ENCODE data around the gene PITPNM3. TPM values are rescaled to one million over a fixed set of nuclear protein-coding genes. Genes with fewer than 3 reads are reported as not detected.

Gene PITPNM3
- total RNA-seq, 1 donor from 2014 or later: 0.77 TPM

DNA sequence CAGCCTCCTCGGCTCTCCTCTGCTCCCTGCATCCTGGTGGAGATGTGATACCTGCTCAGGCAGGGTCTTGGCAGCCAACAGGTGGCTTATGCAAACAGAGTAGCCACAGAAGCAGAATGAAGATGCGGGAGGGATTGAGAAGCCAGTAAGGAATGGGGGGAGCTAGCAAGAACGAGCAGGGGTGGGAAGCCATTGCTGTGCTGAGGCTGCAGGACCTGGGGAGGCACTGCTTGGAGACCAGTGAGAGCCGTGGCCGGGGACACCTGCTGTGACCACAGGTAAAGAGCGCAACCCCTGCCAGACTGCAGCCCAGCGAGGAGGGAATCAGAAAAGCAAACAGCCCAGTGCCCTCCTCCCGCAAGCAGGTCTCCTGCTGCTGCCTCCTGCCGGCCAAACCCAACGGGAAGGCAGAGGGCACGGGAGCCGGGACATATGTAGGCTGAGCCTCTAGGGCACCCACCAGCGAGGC, 136.1 kb downstream of the PITPNM3 start:
- intact Hi-C loops (cut with micrococcal nuclease): loop anchor here (5.0 kb wide), 1 partner anchor 1173 kb away; no protein-coding TSS in a partner anchor

DNA sequence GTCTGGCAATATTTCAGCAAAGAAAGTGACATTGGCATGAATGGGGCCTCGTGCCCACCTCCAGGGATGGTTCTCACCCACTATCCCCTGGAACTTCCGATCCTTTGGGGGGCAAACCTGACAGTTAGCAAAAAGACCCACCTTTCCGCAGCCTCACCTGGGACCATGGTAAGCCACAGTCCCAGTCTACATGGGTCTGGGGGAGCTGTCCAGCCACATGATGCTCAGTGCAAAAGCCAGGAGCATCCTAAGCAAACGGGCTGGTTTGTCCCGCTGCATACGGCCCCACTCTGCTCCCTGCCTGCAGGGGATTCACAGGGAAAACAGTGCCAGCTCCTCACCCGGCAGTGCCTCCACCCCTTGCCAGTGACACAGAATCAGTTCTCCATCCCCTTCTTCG, 140.7 kb downstream of the PITPNM3 start:
- intact Hi-C loops (cut with micrococcal nuclease): no loop called here

DNA sequence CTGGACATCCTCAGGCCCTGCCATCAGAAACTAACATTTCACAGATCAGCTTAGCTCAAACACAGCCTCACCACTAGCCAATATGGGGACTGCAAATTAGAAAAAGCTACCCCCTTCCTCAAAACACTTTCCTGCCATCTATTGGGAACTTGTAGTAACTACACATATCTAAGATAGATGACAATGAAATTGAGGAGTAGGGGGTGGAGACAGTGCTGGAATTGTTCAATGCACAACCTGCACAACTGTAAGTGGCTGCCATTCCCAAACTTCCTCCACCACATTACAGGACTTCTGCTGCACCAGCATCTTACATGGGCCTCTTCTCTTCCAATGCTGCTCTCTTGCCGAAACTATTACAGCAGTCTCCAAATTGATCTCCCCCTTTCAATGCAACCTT, 143.3 kb downstream of the PITPNM3 start:
- intact Hi-C loops (cut with micrococcal nuclease): loop anchor here (2.0 kb wide), 1 partner anchor 826 kb away; no protein-coding TSS in a partner anchor

DNA sequence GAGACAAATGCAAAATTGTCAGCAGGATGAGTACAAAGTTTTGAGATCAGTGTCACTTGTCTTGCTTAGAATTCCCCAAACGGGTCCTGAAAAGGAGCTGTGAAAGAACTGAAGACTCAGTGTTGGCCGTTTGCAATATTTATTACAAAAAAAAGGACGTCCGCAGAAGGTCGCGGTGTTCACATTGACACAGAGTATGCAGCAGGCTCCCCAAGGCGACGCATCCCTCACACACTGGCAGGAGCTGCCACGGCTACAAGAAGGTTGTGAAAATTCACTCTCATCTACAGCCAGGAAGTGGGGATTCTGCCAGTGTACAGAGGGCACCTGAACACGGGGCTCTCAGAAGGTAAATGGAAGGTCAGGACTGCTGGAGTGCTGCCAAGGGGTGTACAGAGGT, 147.6 kb downstream of the PITPNM3 start:
- intact Hi-C loops (cut with micrococcal nuclease): no loop called here

DNA sequence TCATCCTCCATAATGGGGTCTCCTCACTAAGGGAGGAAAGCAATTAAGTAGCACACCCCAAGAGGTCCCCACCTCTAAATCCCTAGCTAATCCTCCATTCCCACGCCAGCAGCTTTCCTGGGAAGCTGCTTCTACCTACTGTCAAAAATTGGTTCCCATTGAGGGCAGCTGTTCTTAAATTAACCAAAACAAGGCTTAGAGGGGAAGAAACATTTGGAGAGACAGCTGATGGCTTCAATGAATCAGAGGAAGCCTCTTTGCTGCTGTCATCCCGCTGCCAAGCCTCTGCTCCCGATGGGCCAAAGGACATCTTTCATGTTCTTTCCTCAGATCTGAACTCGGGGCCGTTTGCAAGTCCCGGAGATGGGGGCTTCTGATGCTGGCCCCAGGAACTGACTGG, 148.1 kb downstream of the PITPNM3 start:
- intact Hi-C loops (cut with micrococcal nuclease): no loop called here

DNA sequence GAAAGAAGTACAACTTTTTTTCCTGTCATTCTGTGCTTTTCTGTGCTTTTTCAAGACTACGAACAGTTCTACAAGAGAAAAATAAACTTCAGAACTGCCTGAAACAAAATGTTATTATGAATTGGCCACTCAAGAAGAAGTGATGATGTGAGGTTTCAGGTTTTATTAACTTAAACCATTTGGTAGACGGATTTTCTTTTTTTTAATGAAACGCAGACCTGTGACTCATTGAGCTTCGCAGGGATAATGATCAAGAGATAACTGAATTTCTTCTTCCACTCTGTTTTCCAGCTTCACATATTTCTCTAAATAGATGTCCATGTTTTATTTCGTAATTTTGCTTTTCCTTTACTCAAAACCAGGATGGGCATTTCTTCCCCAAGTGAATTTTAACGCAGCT, 154.1 kb downstream of the PITPNM3 start:
- intact Hi-C loops (cut with micrococcal nuclease): no loop called here

Other genes starting within 250 kb of the PITPNM3 start
- gene AIPL1, start 121.4 kb downstream of the PITPNM3 start, total RNA-seq: not detected in 2 replicates
- 20.5 and 24.9 TPM in 2 replicates for gene PIMREG, start 112.1 kb downstream of the PITPNM3 start, total RNA-seq
- 16.5 and 19.1 TPM in 2 replicates for gene KIAA0753, start 84.2 kb upstream of the PITPNM3 start, total RNA-seq
- gene TXNDC17, start 84.5 kb upstream of the PITPNM3 start, total RNA-seq: 76.9 and 82.4 TPM in 2 replicates
- 16.8 and 19.1 TPM in 2 replicates for gene MED31, start 95.0 kb upstream of the PITPNM3 start, total RNA-seq
- 1.6 and 1.7 TPM in 2 replicates for gene C17orf100, start 95.2 kb upstream of the PITPNM3 start, total RNA-seq
- not detected in 2 replicates for gene SLC13A5, start 156.8 kb upstream of the PITPNM3 start, total RNA-seq
- 199 and 213 TPM in 2 replicates for gene XAF1, start 199.5 kb upstream of the PITPNM3 start, total RNA-seq
- gene FBXO39, start 219.7 kb upstream of the PITPNM3 start, total RNA-seq: 1.6 TPM in 2 replicates

All from T-helper 2 cell treated with Interferon-gamma antibody and Interleukin-4, amounts not matched to agents 100 ng/mL and 5 ng/mL, for 36 hours (primary cell).